HCT116 (cell line): ENCODE data around the gene MTERF4. TPM values are rescaled to one million over a fixed set of nuclear protein-coding genes. Genes with fewer than 3 reads are reported as not detected.

Experiments used
- ATAC-seq: fragments of 200-7000 bp; cut with Tn5 transposase; 2 replicates; pipeline ENCODE4 v1.9.1; 2020; ENCODE audit warnings: mild to moderate bottlenecking, moderate library complexity
- BruUV-seq: library from RNA; stranded (reverse); fragments of 400-500 nt; replicated peaks from 2 replicates; lab custom pipeline; 2021; lab: Mats Ljungman, UMichigan
- CTCF ChIA-PET: fragments of 300-600 bp; sonication (Branson Sonifier 250); formaldehyde crosslinking; loops from one replicate; lab custom pipeline; 2021; ENCODE audit warnings: antibody characterized with exemption; lab: Charles Lee
- POLR2A ChIA-PET: fragments of 300-600, 350-600 bp; sonication (Branson Sonifier 250); formaldehyde crosslinking; loops from one replicate; lab custom pipeline; 2021; ENCODE audit warnings: antibody characterized with exemption; lab: Charles Lee
- RAD21 ChIA-PET, 2 experiments: fragments of 300-600 bp; sonication (Branson Sonifier 250); formaldehyde crosslinking; loops; one replicate each; lab custom pipeline; 2023; ENCODE audit warnings: low total read pairs in 2 of 2; ENCODE audit not compliant: uncharacterized antibody in 2 of 2, unreplicated experiment in 2 of 2, low non-redundant PET in 1 of 2; lab: Charles Lee
- DNase-seq: peaks from one replicate; pipeline ENCODE4 v3.0.0-alpha.2; 2010; ENCODE audit warnings: low read depth, low spot score
- H2AFZ ChIP-seq: fragments of 200-600 bp; shearing (Covaris generic), sonication (generic); 2 replicates; pipeline ENCODE4 v1.6.1; 2017; ENCODE audit warnings: low read depth, mixed run types, mixed read lengths, antibody characterized with exemption, low read length; ENCODE audit not compliant: poor library complexity, severe bottlenecking
- H3K27ac ChIP-seq: 2 replicates; pipeline ENCODE4 v1.5.1; 2012; ENCODE audit warnings: low read depth, low read length
- H3K27me3 ChIP-seq: fragments of 200-600 bp; sonication (generic); 2 replicates; pipeline ENCODE4 v1.6.1; 2016; ENCODE audit warnings: mixed run types, low read length, mixed read lengths; ENCODE audit not compliant: insufficient read depth
- H3K36me3 ChIP-seq, 2 experiments: fragments of 200-500 bp in 1 of 2; fragments of 200-600 bp in 1 of 2; sonication (Bioruptor generic) in 1 of 2; sonication (generic) in 1 of 2; 2 replicates each; pipeline versions ENCODE4 v1.5.1 to v1.6.1; 2014 to 2016; ENCODE audit warnings: low read length in 2 of 2, inconsistent platforms in 1 of 2, mixed read lengths in 1 of 2, mixed run types in 1 of 2; ENCODE audit not compliant: insufficient read depth in 2 of 2, control insufficient read depth in 1 of 2
- H3K4me1 ChIP-seq, 2 experiments: fragments of 200-600 bp in 1 of 2; sonication (generic) in 1 of 2; 2 replicates each; pipeline versions ENCODE4 v1.5.1 to v1.6.1; 2012 to 2017; ENCODE audit warnings: low read length in 2 of 2, inconsistent platforms in 1 of 2, mild to moderate bottlenecking in 1 of 2, mixed read lengths in 1 of 2, mixed run types in 1 of 2, moderate library complexity in 1 of 2; ENCODE audit not compliant: insufficient read depth in 2 of 2, control insufficient read depth in 1 of 2
- H3K4me2 ChIP-seq: fragments of 200-600 bp; sonication (generic); 2 replicates; pipeline ENCODE4 v1.6.1; 2017; ENCODE audit warnings: mixed run types, low read length, mixed read lengths
- H3K4me3 ChIP-seq, 2 experiments: fragments of 200-600 bp in 1 of 2; sonication (generic) in 1 of 2; replicated peaks in 1 of 2; 2 replicates each; pipeline ENCODE4 v1.5.1; 2011 to 2016; ENCODE audit warnings: low read length in 2 of 2, control low read depth in 1 of 2, low read depth in 1 of 2, mild to moderate bottlenecking in 1 of 2, mixed read lengths in 1 of 2, mixed run types in 1 of 2
- H3K79me2 ChIP-seq: fragments of 200-600 bp; sonication (generic); 2 replicates; pipeline ENCODE4 v1.6.1; 2017; ENCODE audit warnings: mild to moderate bottlenecking, mixed run types, low read length, moderate library complexity, mixed read lengths; ENCODE audit not compliant: insufficient read depth
- H3K9ac ChIP-seq: fragments of 200-600 bp; sonication (generic); 2 replicates; pipeline ENCODE4 v1.6.1; 2016; ENCODE audit warnings: low read length, mixed read lengths
- H3K9me2 ChIP-seq: fragments of 200-600 bp; sonication (generic), shearing (Covaris generic); 2 replicates; pipeline ENCODE4 v1.6.1; 2017; ENCODE audit warnings: mixed run types, mild to moderate bottlenecking, moderate library complexity; ENCODE audit not compliant: insufficient read depth
- H3K9me3 ChIP-seq, 2 experiments: fragments of 200-500 bp in 1 of 2; fragments of 200-600 bp in 1 of 2; sonication (Bioruptor generic) in 1 of 2; sonication (generic) in 1 of 2; 2 replicates each; pipeline ENCODE4 v1.6.1; 2014 to 2017; ENCODE audit warnings: low read length in 2 of 2, mixed read lengths in 2 of 2, inconsistent platforms in 1 of 2, low read depth in 1 of 2, mild to moderate bottlenecking in 1 of 2, mixed run types in 1 of 2, moderate library complexity in 1 of 2; ENCODE audit not compliant: control insufficient read depth in 1 of 2, insufficient read depth in 1 of 2
- H4K20me1 ChIP-seq: fragments of 200-600 bp; sonication (generic), shearing (Covaris generic); 2 replicates; pipeline ENCODE4 v1.6.1; 2017; ENCODE audit warnings: mixed run types, mild to moderate bottlenecking, moderate library complexity; ENCODE audit not compliant: insufficient read depth
- ATF3 ChIP-seq: IDR thresholded peaks from 2 replicates; pipeline ENCODE4 v1.6.1; 2012
- CBX3 ChIP-seq: IDR thresholded peaks from 2 replicates; pipeline ENCODE4 v1.6.1; 2012; ENCODE audit warnings: low read depth
- CEBPB ChIP-seq: IDR thresholded peaks from 2 replicates; pipeline ENCODE4 v1.6.1; 2012; ENCODE audit warnings: low read depth
- ELF1 ChIP-seq: IDR thresholded peaks from 2 replicates; pipeline ENCODE4 v1.6.1; 2012; ENCODE audit warnings: low read depth, borderline replicate concordance
- EZH2 ChIP-seq: fragments of 200-600 bp; sonication (generic); IDR thresholded peaks from 2 replicates; pipeline ENCODE4 v1.6.1; 2017; ENCODE audit warnings: antibody characterized with exemption, mixed run types
- EZH2phosphoT487 ChIP-seq: fragments of 200-600 bp; IDR thresholded peaks from 2 replicates; pipeline ENCODE4 v1.6.1; 2018; ENCODE audit warnings: antibody characterized with exemption, borderline replicate concordance
- SP1 ChIP-seq: IDR thresholded peaks from 2 replicates; pipeline ENCODE4 v1.6.1; 2012; ENCODE audit warnings: low read depth
- intact Hi-C: fragments of 100-400 bp; cut with micrococcal nuclease; formaldehyde crosslinking; loops from 2 replicates; pipeline ENCODE4 v1.10.0; 2022
- total RNA-seq: library from RNA; stranded (reverse); gene quantifications from one replicate; pipeline ENCODE4 v1.2.1, GENCODE V29; 2021; ENCODE audit not compliant: unreplicated experiment
- TF ChIP-seq, protein P1 (sequence below): IDR thresholded peaks from 2 replicates; pipeline ENCODE4 v1.6.1; 2012
- TF ChIP-seq, protein P2 (sequence below): IDR thresholded peaks from 2 replicates; pipeline ENCODE4 v1.6.1; 2011; ENCODE audit warnings: mild to moderate bottlenecking, low read length, moderate library complexity; ENCODE audit not compliant: insufficient replicate concordance; ENCODE audit errors: extremely low read depth

Gene MTERF4
- total RNA-seq, 1 experiment from 2014 or later, result 25.5 TPM

DNA sequence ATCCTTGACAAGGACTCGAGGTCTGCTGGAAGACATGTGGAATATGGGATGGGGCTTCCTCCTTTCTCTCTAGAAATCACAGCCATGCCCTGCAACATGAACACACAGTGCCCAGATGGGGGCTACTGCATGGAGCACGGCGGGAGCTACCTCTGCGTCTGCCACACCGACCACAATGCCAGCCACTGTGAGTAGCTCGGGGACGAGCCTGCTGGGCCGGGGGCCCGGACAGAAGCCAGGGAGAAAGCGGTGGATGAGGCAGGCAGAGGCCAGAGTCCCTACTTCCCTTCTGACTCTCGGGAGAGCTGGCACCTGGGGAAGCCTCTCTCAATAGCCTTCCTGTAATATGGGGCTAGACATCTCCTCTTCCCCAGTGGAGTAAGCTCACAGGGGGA, 53.1 kb downstream of the MTERF4 start (continued):
- no peak for TF ChIP-seq SP1
- TF ChIP-seq EZH2phosphoT487, result no peak
- no peak for TF ChIP-seq EZH2
- no peak for TF ChIP-seq ELF1
- no peak for TF ChIP-seq ATF3
- TF ChIP-seq, protein P1, sequence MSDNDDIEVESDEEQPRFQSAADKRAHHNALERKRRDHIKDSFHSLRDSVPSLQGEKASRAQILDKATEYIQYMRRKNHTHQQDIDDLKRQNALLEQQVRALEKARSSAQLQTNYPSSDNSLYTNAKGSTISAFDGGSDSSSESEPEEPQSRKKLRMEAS, result no peak
- no peak for TF ChIP-seq CEBPB
- no peak for TF ChIP-seq CBX3

DNA sequence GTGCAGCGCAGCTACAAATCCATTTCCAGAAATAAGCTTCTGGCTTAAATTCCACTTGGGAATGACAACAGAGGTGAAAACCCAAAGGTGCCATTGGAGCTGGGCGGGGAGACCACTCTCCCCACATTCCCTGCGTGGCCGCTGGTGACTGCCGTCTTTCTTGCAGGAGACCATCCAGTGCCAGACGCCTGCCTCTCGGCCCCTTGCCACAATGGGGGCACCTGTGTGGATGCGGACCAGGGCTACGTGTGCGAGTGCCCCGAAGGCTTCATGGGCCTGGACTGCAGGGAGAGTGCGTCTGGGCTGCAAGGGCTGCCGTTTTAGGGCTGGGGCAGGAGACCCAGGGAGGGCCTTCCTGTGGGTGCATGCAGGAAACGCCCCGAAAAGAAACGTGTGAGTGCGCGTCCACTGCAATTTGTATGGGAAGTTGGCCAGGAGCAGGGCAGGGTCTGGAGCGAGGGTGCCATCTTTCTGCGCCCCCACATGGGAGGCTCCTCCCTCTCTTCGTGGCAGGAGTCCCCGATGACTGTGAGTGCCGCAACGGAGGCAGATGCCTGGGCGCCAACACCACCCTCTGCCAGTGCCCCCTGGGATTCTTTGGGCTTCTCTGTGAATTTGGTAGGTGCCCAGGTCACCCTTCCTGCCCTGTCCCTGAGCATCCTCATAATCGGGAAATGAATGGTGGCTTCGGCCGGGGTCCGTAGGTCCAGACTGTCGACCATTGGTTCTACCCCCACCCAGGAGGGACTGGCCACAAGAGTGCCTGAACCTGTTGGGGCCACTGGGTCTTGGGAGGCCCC, 53.7 kb downstream of the MTERF4 start:
- POLR2A ChIA-PET, result no interaction called here
- Histone ChIP-seq H3K4me2 (no peak overlapping the region), H3K9me2 (0 out of 2 replicates have a peak, but pooled peaks cover 2% of the 10 kb centered on the region), H4K20me1 (no peaks in the 10 kb centered on the region), H3K4me3 (no peak overlapping the region), H3K27me3 (no peaks in the 10 kb centered on the region), H3K79me2 (no peaks in the 10 kb centered on the region), H3K27ac (no peak overlapping the region), H3K9me3 (no peaks in the 10 kb centered on the region), H3K36me3 (no peaks in the 10 kb centered on the region), H3K4me1 (no peaks in the 10 kb centered on the region), H3K9ac (no peak overlapping the region), H2AFZ (no peak overlapping the region)
- no peak for ATAC-seq
- intact Hi-C loops, result no loop called here
- CTCF ChIA-PET, result interaction anchor here (0.6 kb wide), 1 partner anchor 30 kb away, joined by 5 read pairs; no protein-coding TSS in a partner anchor
- BruUV-seq, result no TSS peak
- TF ChIP-seq EZH2 (no peak), SP1 (no peak)
- TF ChIP-seq, protein P2, sequence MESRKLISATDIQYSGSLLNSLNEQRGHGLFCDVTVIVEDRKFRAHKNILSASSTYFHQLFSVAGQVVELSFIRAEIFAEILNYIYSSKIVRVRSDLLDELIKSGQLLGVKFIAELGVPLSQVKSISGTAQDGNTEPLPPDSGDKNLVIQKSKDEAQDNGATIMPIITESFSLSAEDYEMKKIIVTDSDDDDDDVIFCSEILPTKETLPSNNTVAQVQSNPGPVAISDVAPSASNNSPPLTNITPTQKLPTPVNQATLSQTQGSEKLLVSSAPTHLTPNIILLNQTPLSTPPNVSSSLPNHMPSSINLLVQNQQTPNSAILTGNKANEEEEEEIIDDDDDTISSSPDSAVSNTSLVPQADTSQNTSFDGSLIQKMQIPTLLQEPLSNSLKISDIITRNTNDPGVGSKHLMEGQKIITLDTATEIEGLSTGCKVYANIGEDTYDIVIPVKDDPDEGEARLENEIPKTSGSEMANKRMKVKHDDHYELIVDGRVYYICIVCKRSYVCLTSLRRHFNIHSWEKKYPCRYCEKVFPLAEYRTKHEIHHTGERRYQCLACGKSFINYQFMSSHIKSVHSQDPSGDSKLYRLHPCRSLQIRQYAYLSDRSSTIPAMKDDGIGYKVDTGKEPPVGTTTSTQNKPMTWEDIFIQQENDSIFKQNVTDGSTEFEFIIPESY, result no peak
- DNase-seq, result no peak
- RAD21 ChIA-PET, result no interaction called here
